Vagina (tissue), 2 donors: ENCODE data around the gene PRKAR1B. TPM values are rescaled to one million over a fixed set of nuclear protein-coding genes. Genes with fewer than 3 reads are reported as not detected.

Source experiments
- DNase-seq, 2 donors: peaks; one replicate each; pipeline ENCODE4 v3.0.0-alpha.2; 2017; ENCODE audit errors: extremely low spot score in 2 of 2
- H3K27ac ChIP-seq: fragments of 200-600 bp; sonication (generic); one replicate; pipeline ENCODE4 v1.5.1; 2019
- H3K27me3 ChIP-seq: fragments of 200-600 bp; sonication (generic); one replicate; pipeline ENCODE4 v1.5.1; 2019
- H3K36me3 ChIP-seq, 2 donors: fragments of 200-600 bp; sonication (generic); one replicate each; pipeline ENCODE4 v1.5.1; 2017 to 2019
- H3K4me1 ChIP-seq: fragments of 200-600 bp; sonication (generic); one replicate; pipeline ENCODE4 v1.5.1; 2019
- H3K4me3 ChIP-seq, 2 donors: fragments of 200-600 bp; sonication (generic); 1 replicate in 1 of 2; 2 replicates in 1 of 2; pipeline ENCODE4 v1.5.1; 2016 to 2019
- H3K9me3 ChIP-seq: fragments of 200-600 bp; sonication (generic); one replicate; pipeline ENCODE4 v1.5.1; 2019
- CTCF ChIP-seq, 3 experiments: fragments of 450-650 bp in 2 of 3; fragments of 200-600 bp in 1 of 3; sonication (generic) in 1 of 3; IDR thresholded peaks; one replicate each; pipeline ENCODE4 v1.5.1; 2017 to 2019; ENCODE audit warnings: antibody characterized with exemption in 3 of 3, mild to moderate bottlenecking in 2 of 3, moderate library complexity in 2 of 3
- POLR2A ChIP-seq, 2 donors: fragments of 450-650 bp; IDR thresholded peaks; one replicate each; pipeline ENCODE4 v1.6.1; 2017; ENCODE audit warnings: antibody characterized with exemption in 2 of 2, mild to moderate bottlenecking in 2 of 2, moderate library complexity in 2 of 2
- POLR2AphosphoS5 ChIP-seq, 2 donors: sonication (generic); formaldehyde crosslinking; IDR thresholded peaks; one replicate each; pipeline ENCODE4 v1.9.0; 2017; ENCODE audit warnings: antibody characterized with exemption in 2 of 2, mild to moderate bottlenecking in 2 of 2, low read depth in 1 of 2; ENCODE audit not compliant: insufficient read depth in 1 of 2
- intact Hi-C: fragments of 100-400 bp; cut with DNase I; formaldehyde crosslinking; loops from one replicate; pipeline ENCODE4 v1.15.1; 2023
- total RNA-seq: library from RNA; depleted of rRNA; stranded (reverse); fragments of >200 nt; gene quantifications from one replicate; pipeline ENCODE4 v1.2.3, GENCODE V29; 2016

Gene PRKAR1B
- total RNA-seq, 1 donor from 2014 or later: 31.4 TPM

DNA sequence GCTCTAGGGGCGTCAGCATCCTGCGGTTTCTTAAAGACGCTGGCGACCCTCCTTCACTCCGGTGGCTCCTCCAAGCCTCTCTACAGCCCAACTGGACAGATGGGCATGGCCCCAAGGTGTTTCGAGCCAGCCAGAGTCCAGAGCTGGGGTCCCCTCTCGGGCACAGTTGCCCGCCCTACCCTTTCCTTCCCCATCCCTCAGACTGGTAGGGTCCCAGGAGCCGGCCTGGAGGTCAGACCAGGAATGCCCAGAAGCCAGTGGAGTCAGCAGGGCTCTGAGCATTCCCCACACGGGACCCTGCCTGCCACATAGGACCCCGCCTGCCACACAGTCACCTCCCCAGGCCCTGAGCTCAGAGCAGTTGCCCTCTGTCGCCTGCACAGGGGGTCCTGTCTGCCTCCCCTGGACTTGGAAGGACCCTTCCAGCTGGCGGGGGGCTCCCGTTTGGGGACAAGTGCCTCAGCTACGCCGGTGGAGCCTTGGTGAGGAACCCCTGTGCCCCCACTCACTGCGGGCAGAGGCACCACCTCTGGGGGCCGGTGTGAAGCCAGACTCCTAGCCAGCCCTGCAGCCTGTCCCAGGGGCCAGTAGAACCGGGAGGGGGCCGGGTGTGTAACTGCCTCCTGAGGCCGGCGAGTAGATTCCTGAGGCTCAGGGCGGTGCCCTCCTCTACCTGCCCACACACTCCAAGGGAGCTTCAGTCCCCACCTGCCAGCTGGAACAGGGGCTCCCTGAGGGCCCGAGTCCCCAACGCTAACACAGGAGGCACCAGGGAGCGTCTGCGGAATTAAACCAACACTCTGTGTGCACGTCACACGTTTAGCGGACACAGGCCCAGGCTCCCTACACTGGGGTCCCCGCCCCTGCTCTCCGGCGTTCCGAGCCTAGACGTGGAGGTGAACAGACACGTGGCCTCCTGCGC, 188.1 kb downstream of the PRKAR1B start:
- Histone ChIP-seq H3K27ac (peak overlapping the region; percentile 26), H3K4me3 (no peak overlapping the region), H3K36me3 (no peaks in the 10 kb centered on the region), H3K4me1 (peaks cover 34% of the 10 kb centered on the region), H3K27me3 (no peaks in the 10 kb centered on the region), H3K9me3 (no peaks in the 10 kb centered on the region)
- no peak for DNase-seq
- intact Hi-C loops: no loop called here
- no peak for TF ChIP-seq POLR2AphosphoS5 (IDR thresholded peaks at IDR 0.05; ENCODE audit: insufficient read depth in 1 of 2, low read depth in 1 of 2)
- TF ChIP-seq POLR2A (IDR thresholded peaks at IDR 0.05): no peak
- no peak for TF ChIP-seq CTCF (IDR thresholded peaks at IDR 0.05)

DNA sequence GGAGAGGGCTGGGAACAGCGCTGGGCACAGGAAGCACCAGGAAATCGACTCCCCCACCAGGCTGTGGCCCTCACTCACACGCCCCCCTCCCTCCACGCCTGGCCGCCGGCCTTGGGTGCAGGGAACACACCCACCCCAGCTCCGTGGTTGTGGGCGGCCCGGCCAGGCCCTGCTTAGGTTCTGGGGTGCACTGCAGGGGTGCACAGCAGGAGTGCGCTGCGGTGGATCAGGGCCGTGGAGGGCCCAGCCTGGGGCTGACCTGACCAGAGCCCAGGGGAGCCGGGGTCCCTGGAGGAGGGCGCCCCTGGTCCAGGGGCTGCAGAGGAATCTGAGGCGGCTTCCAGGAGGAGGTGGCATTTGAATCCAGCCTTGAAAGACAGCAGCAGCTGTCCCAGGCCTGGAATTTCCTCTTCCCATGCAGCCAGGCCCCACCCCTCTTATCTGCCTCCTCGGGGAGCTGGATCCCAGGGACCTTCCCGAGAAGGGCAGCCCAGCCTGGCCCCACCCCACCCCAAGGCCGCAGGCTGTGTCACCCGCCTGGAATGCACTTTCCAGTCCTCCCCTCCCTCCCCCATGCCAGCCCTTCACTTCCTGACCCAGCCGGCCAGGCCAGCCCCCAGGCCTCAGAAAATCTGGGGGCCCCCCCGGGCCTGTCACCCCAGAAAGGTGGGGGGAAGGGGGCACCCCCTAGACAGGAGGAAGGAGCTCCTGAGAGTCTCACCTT, 189.0 kb downstream of the PRKAR1B start:
- Histone ChIP-seq H3K9me3 (no peaks in the 10 kb centered on the region), H3K36me3 (no peaks in the 10 kb centered on the region), H3K4me1 (peaks cover 31% of the 10 kb centered on the region), H3K4me3 (no peak overlapping the region), H3K27me3 (no peaks in the 10 kb centered on the region), H3K27ac (peak overlapping the region; percentile 26)
- DNase-seq: no peak
- intact Hi-C loops: no loop called here
- TF ChIP-seq POLR2A (IDR thresholded peaks at IDR 0.05) (no peak), CTCF (IDR thresholded peaks at IDR 0.05) (no peak), POLR2AphosphoS5 (IDR thresholded peaks at IDR 0.05; ENCODE audit: insufficient read depth in 1 of 2, low read depth in 1 of 2) (no peak)

- Histone ChIP-seq H3K27me3 (no peaks in the 10 kb centered on the region), H3K4me1 (peaks cover 21% of the 10 kb centered on the region), H3K9me3 (no peaks in the 10 kb centered on the region), H3K27ac (no peak overlapping the region), H3K4me3 (no peak overlapping the region), H3K36me3 (no peaks in the 10 kb centered on the region)
- TF ChIP-seq POLR2AphosphoS5 (IDR thresholded peaks at IDR 0.05; ENCODE audit: insufficient read depth in 1 of 2, low read depth in 1 of 2): no peak
- no peak for TF ChIP-seq CTCF (IDR thresholded peaks at IDR 0.05)
- no peak for TF ChIP-seq POLR2A (IDR thresholded peaks at IDR 0.05)
- intact Hi-C loops: no loop called here
- DNase-seq: no peak
Observed at GRCh38 chr7:536231-536630, 190.8 kb downstream of the PRKAR1B start.

GRCh38 chr7:534959-535358, 192.1 kb downstream of the PRKAR1B start:
- Histone ChIP-seq H3K36me3 (no peaks in the 10 kb centered on the region), H3K27ac (no peak overlapping the region), H3K4me1 (peaks cover 21% of the 10 kb centered on the region), H3K4me3 (no peak overlapping the region), H3K27me3 (no peaks in the 10 kb centered on the region), H3K9me3 (no peaks in the 10 kb centered on the region)
- no peak for DNase-seq
- TF ChIP-seq POLR2A (IDR thresholded peaks at IDR 0.05) (no peak), CTCF (IDR thresholded peaks at IDR 0.05) (no peak), POLR2AphosphoS5 (IDR thresholded peaks at IDR 0.05; ENCODE audit: insufficient read depth in 1 of 2, low read depth in 1 of 2) (no peak)
- intact Hi-C loops: no loop called here
